Measurements from ENCODE around the gene RBM42. TPM values are rescaled to one million over a fixed set of nuclear protein-coding genes. Genes with fewer than 3 reads are reported as not detected.

RBM42 gene
- total RNA-seq, 1 experiment from 2014 or later = 87.7 TPM

DNA sequence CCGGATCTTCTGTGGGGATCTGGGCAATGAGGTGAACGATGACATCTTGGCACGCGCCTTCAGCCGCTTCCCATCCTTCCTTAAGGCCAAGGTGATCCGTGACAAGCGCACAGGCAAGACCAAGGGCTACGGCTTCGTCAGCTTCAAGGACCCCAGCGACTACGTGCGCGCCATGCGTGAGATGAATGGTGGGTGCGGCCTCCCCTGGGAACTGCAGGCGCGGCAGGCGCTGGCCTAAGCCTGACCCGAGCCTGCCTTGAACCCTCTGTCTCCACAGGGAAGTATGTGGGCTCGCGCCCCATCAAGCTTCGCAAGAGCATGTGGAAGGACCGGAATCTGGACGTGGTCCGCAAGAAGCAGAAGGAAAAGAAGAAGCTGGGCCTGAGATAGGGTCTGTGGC, 8.3 kb downstream of the RBM42 start:
- TF ChIP-seq CTCF (IDR thresholded peaks at IDR 0.05; ENCODE audit: unreplicated experiment) = no peak
- Mint-ChIP-seq H3K9me3 (ENCODE audit: unreplicated experiment) (no peaks in the 10 kb centered on the region), H3K36me3 (ENCODE audit: insufficient read depth, unreplicated experiment) (peaks cover 55% of the 10 kb centered on the region), H3K27me3 (ENCODE audit: insufficient read depth, unreplicated experiment) (no peaks in the 10 kb centered on the region), H3K27ac (ENCODE audit: low read depth, unreplicated experiment) (no peak overlapping the region), H3K4me1 (ENCODE audit: insufficient read depth, unreplicated experiment) (no peaks in the 10 kb centered on the region), H3K4me3 (ENCODE audit: unreplicated experiment) (no peak overlapping the region)
- CTCF ChIA-PET = interaction anchor here (1.1 kb wide), 1 partner anchor 56 kb away, joined by 4 read pairs; no protein-coding TSS in a partner anchor
- TSS peak; percentile 10 for BruUV-seq (replicated peaks)
- DNase-seq (ENCODE audit: unreplicated experiment) = no peak
- POLR2A ChIA-PET = interaction anchor here (1.2 to 1.5 kb wide), 2 partner anchors 8 to 11 kb away, joined by 4 to 6 read pairs; partner anchors contain the start of gene COX6B1
- intact Hi-C loops (cut with micrococcal nuclease) = no loop called here

- no peak for DNase-seq (ENCODE audit: unreplicated experiment)
- ChIA-PET POLR2A (no interaction called here), CTCF (no interaction called here)
- H3K4me3 Mint-ChIP-seq (ENCODE audit: unreplicated experiment) = no peak overlapping the region
- H3K4me1 Mint-ChIP-seq (ENCODE audit: insufficient read depth, unreplicated experiment) = peaks cover 2% of the 10 kb centered on the region
- no TSS peak for BruUV-seq (replicated peaks)
- H3K27me3 Mint-ChIP-seq (ENCODE audit: insufficient read depth, unreplicated experiment) = no peaks in the 10 kb centered on the region
- H3K9me3 Mint-ChIP-seq (ENCODE audit: unreplicated experiment) = no peaks in the 10 kb centered on the region
- intact Hi-C loops (cut with micrococcal nuclease) = no loop called here
- H3K36me3 Mint-ChIP-seq (ENCODE audit: insufficient read depth, unreplicated experiment) = peaks cover 34% of the 10 kb centered on the region
- no peak overlapping the region for H3K27ac Mint-ChIP-seq (ENCODE audit: low read depth, unreplicated experiment)
- no peak for TF ChIP-seq CTCF (IDR thresholded peaks at IDR 0.05; ENCODE audit: unreplicated experiment)
Observed at GRCh38 chr19:35639321-35639639, 10.4 kb downstream of the RBM42 start.

GRCh38 chr19:35639863-35640262, 11.0 kb downstream of the RBM42 start:
- no peak for DNase-seq (ENCODE audit: unreplicated experiment)
- Mint-ChIP-seq H3K27me3 (ENCODE audit: insufficient read depth, unreplicated experiment) (no peaks in the 10 kb centered on the region), H3K4me1 (ENCODE audit: insufficient read depth, unreplicated experiment) (peaks cover 8% of the 10 kb centered on the region), H3K36me3 (ENCODE audit: insufficient read depth, unreplicated experiment) (peaks cover 30% of the 10 kb centered on the region), H3K27ac (ENCODE audit: low read depth, unreplicated experiment) (no peak overlapping the region), H3K4me3 (ENCODE audit: unreplicated experiment) (no peak overlapping the region), H3K9me3 (ENCODE audit: unreplicated experiment) (no peaks in the 10 kb centered on the region)
- intact Hi-C loops (cut with micrococcal nuclease) = no loop called here
- ChIA-PET CTCF (no interaction called here), POLR2A (interaction anchor here (1.1 to 1.2 kb wide), 2 partner anchors 9 to 10 kb away, joined by 3 to 5 read pairs; no protein-coding TSS in a partner anchor)
- TF ChIP-seq CTCF (IDR thresholded peaks at IDR 0.05; ENCODE audit: unreplicated experiment) = no peak
- BruUV-seq (replicated peaks) = no TSS peak

GRCh38 chr19:35641515-35642151, 12.8 kb downstream of the RBM42 start, which contains the start of gene ETV2:
Gene ETV2, plus strand, starts transcription at chr19:35641745. Its CDS starts 716 bp downstream, at chr19:35642461.
- Mint-ChIP-seq H3K27ac (ENCODE audit: low read depth, unreplicated experiment) (no peak within 1 kb of the TSS), H3K36me3 (ENCODE audit: insufficient read depth, unreplicated experiment) (peaks cover 14% of the 10 kb centered on the region), H3K9me3 (ENCODE audit: unreplicated experiment) (no peaks in the 10 kb centered on the region), H3K27me3 (ENCODE audit: insufficient read depth, unreplicated experiment) (no peaks in the 10 kb centered on the region), H3K4me3 (ENCODE audit: unreplicated experiment) (peak within 1 kb of the TSS; percentile 76), H3K4me1 (ENCODE audit: insufficient read depth, unreplicated experiment) (peaks cover 13% of the 10 kb centered on the region)
- TF ChIP-seq CTCF (IDR thresholded peaks at IDR 0.05; ENCODE audit: unreplicated experiment) = no peak
- POLR2A ChIA-PET = interaction anchor here (3.5 kb wide), 1 partner anchor 13 kb away, joined by 24 read pairs; the partner anchor contains the start of gene RBM42
- no peak for DNase-seq (ENCODE audit: unreplicated experiment)
- BruUV-seq (replicated peaks) = no TSS peak
- intact Hi-C loops (cut with micrococcal nuclease) = loop anchor here (2.0 kb wide), 1 partner anchor 131 kb away; no protein-coding TSS in a partner anchor
- CTCF ChIA-PET = interaction anchor here (0.6 kb wide), 1 partner anchor 1141 kb away, joined by 3 read pairs; no protein-coding TSS in a partner anchor

All from MCF 10A (cell line).